Retina (tissue), 1 donor: ENCODE measurements around the gene DNAJC1.

Source experiments
- DNase-seq: peaks from one replicate; pipeline ENCODE4 v3.0.0-alpha.2; 2016

Gene DNAJC1

DNA sequence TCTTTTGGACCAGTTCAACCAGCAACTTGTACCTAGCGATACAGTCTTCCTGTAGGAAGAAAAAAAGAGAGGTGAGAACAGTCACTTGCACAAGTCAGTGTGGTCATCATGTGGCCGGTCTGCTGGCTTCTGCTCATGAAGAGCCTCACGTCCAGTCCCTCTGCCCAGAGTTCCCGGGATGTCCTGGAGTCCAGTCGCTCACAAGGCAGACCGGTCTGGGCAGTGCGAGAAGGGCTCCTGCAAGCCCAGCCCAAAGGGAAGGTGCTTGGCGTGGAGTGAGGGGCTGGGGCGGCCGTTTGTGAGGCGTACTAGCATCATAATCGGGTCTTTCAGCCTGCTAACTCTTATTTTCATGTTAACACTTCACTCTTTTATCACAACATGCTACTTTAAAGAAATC is 246.8 kb downstream of the DNAJC1 start:
- no peak for DNase-seq

- peak; percentile 25 for DNase-seq
These were observed 249.0 kb downstream of the DNAJC1 start for GRCh38 chr10:21754410-21755011.

- DNase-seq = no peak
These were observed 249.8 kb downstream of the DNAJC1 start for GRCh38 chr10:21753497-21754270.

GRCh38 chr10:21751341-21752310 is 251.9 kb downstream of the DNAJC1 start:
- no peak for DNase-seq

GRCh38 chr10:21750424-21750823 is 253.1 kb downstream of the DNAJC1 start:
- DNase-seq = no peak

DNA sequence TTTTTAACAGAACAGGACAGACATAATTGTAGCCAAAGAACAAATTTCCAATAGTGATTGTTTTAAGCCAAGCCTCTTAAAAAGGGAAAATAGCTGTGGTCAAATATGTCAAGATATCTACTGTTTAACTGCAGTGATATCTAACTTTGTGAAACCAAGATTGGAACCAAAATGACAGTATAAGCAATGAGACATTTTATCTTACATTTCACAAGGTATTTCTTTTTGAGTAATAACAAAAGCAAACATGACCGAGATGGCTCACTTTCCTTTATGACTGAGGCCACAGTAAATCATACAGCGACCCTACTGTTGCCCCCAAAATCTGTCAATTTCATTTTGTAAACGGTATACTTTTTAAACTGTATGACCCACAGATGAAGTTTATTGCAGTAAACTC is 253.7 kb downstream of the DNAJC1 start:
- DNase-seq = no peak

DNA sequence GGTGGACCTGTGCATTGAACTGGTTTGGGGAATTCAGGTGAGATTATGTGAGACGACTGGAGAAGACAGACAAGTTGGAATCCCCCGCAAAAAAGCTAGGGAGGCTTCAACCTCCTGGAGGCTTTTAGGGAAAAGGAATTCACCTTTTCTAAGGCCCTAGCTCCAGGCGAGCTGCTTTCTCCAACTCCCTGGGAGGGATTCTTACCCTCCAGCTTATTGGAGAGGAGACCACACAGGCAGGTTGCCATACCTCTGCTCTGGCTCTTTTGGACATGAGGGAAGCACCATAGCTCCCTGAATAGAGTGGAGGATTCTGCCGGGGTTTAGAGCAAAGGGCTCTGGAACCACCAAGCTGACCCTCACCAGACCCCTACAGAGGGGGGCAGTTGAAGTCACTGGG is 255.7 kb downstream of the DNAJC1 start:
- no peak for DNase-seq

- no peak for DNase-seq
These were observed 257.4 kb downstream of the DNAJC1 start for GRCh38 chr10:21746118-21746517.

DNA sequence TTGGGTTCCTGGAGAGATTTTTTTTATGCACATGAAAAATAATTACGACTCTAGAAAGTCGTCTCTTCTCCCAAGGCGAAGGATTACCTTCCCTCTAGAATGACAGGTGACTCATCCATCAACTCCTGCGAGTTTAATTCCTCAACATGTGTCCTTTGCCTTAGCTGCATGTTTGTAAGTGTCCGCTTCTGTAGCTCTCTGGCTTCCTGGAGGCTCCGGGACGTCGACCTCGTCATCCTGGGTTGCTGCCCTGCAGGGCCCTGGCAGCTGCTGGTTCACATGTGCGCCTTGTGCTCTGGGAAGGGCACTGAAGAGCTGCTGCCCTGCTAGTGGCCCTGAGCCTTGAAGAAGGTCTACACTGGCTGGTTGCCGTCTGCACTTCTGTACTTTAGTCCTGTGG is 259.3 kb downstream of the DNAJC1 start:
- DNase-seq = no peak

DNA sequence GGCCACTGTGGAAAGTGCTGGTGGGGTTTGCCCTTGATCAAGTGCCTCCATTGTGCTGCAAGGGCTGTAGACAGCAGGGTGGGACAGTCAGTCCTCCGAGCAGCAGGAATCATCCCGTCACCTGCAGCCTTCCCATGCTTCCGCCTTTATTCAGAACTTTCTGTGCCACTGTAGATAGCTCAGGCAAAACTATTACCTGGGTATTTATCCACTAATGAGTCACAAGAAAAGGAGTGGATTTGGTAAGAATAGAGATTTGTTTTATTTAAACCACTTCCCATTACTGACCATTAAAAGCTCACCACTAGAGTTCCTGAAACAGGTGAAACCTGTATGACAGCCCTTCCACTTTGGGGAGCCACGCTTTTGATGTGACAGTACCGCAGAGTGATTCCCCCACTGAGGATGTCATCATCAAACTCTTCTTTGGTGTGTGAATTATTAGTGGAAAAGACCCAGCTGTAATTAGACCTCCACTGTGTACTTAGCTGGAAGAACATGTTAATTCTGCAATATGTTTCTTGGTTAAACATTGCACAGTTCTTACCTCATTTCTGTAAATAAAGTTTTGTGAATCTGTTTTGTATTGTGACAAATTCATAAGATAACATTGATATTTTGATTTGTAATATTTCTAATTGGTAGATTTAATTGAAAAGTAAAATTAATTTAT is 260.7 kb downstream of the DNAJC1 start:
- DNase-seq = no peak

- DNase-seq = no peak
These were observed 262.5 kb downstream of the DNAJC1 start for GRCh38 chr10:21740989-21741388.

DNA sequence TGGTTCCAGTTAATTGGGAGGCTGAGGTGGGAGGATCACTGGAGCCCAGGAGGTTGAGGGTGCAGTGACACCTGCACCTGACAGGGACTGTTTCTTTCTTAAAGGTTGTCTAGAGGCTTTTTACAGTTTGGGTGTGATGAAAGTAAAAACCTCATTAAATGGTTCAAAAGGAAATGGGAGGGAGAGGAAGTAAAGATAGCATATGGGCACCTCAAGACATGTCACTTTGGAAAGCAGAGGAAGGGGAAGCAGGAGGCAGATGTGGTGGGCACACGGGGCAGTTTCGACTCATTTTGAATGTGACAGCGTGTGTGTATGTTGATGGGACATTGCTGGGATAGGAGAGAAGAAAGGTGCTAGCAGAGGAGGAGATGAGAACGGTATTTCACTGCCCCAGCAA is 266.4 kb downstream of the DNAJC1 start:
- DNase-seq = no peak

DNA sequence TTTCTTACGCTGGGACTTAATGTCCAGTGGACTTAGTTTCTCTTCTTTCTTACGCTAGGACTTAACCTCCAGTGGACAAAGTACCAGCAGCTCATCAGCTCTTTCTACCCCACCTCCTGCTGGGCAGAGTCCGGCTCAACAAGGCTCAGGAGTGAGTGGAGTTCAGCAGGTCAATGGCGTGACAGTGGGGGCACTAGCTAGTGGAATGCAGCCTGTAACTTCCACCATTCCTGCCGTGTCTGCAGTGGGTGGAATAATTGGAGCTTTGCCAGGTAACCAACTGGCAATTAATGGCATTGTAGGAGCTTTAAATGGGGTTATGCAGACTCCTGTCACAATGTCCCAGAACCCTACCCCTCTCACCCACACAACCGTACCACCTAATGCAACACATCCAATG is 269.8 kb downstream of the DNAJC1 start:
- no peak for DNase-seq

DNA sequence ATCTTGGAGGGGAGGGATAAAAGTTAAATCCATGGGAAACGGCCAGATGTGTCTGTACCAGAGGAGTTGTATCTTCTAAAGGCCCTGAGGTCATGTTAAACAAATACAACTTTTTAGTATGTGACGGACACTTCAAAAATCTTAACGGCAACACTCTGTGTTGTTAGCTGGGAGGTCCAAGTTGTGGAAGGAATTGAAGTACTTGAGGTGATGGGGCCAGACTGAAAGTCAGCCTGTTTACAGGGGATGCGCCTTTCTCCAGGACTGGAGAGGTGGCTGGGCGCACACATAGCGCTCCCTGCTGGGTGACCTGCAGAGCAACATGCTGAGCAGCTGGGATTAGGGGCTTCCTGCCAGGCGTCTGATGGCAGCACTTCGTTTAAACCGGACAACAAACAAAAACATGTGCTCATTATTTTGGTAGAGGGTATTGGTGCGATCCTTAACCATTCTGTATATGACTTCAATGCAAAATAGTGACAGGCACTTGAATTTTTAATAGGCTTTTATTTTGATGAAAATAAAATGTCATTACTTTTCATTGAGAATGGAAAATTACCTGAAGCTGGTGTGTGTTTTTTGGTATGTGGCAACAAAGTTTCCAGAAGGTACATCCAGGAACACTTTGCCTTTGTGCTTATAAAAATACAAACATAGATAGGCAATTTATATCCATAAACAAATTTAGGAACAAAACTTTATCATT is 271.3 kb downstream of the DNAJC1 start:
- DNase-seq = peak; percentile 85

- no peak for DNase-seq
These were observed 274.9 kb downstream of the DNAJC1 start for GRCh38 chr10:21728618-21729017.

GRCh38 chr10:21727452-21728168 is 275.9 kb downstream of the DNAJC1 start:
- no peak for DNase-seq

- DNase-seq = peak; percentile 44
These were observed 276.8 kb downstream of the DNAJC1 start for GRCh38 chr10:21726601-21727225.

- DNase-seq = peak; percentile 50
These were observed 278.7 kb downstream of the DNAJC1 start for GRCh38 chr10:21724687-21725367.

- DNase-seq = no peak
These were observed 279.4 kb downstream of the DNAJC1 start for GRCh38 chr10:21724020-21724589.

DNA sequence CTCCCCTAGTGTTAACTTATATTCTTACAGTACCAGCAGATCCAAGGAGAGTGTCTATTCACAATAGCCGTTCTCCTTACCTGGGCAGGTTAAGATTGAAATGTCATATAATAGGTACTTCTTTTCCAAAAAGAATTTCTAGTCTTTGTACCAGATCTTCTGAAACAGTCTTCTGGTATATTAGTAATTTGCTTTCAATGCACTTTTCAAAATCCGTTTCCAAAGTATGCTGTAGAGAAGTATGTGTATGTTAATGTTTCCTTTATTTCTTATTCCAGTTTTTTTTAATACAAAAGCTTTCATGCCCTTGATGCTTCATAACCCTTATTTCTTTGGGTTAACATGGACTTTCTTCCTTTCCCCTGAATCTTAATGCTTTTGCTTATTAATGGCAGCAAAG is 281.3 kb downstream of the DNAJC1 start:
- DNase-seq = no peak
